NCI-H1092 (cell line): Measurements from ENCODE around the gene TXN2.
"Not testable (repeated sequence)": the region's sequence is repeated elsewhere in the genome, so short reads cannot be mapped to it uniquely, and the experiment has no call there.

Experiments used
- DNase-seq: peaks from one replicate; lab custom pipeline; 2025; lab: John Stamatoyannopoulos, UW

Gene TXN2

GRCh38 chr22:36455571-36456463 lies 25.6 kb downstream of the TXN2 start:
- DNase-seq = no peak

GRCh38 chr22:36454916-36455570 lies 26.4 kb downstream of the TXN2 start:
- peak; percentile 90 for DNase-seq

GRCh38 chr22:36453855-36454378 lies 27.5 kb downstream of the TXN2 start:
- DNase-seq = no peak

GRCh38 chr22:36452978-36453607 lies 28.3 kb downstream of the TXN2 start:
- not testable (repeated sequence) for DNase-seq

GRCh38 chr22:36452250-36452977 lies 29.0 kb downstream of the TXN2 start:
- no peak for DNase-seq

- DNase-seq = not testable (repeated sequence)
Measured at GRCh38 chr22:36450923-36451322, 30.5 kb downstream of the TXN2 start.

GRCh38 chr22:36449596-36450175 lies 31.8 kb downstream of the TXN2 start:
- no peak for DNase-seq

GRCh38 chr22:36447632-36448031 lies 33.8 kb downstream of the TXN2 start:
- no peak for DNase-seq

GRCh38 chr22:36445158-36445668 lies 36.2 kb downstream of the TXN2 start:
- no peak for DNase-seq

GRCh38 chr22:36443198-36443770 lies 38.2 kb downstream of the TXN2 start:
- no peak for DNase-seq

GRCh38 chr22:36442506-36443197 lies 38.8 kb downstream of the TXN2 start:
- no peak for DNase-seq

GRCh38 chr22:36440429-36441002 lies 40.9 kb downstream of the TXN2 start:
- no peak for DNase-seq

- no peak for DNase-seq
Measured at GRCh38 chr22:36439481-36440271, 41.8 kb downstream of the TXN2 start.

- DNase-seq = peak; percentile 46
Measured at GRCh38 chr22:36435516-36436415, 45.7 kb downstream of the TXN2 start.

- DNase-seq = peak; percentile 96
Measured at GRCh38 chr22:36433318-36434231, 47.9 kb downstream of the TXN2 start.

- no peak for DNase-seq
Measured at GRCh38 chr22:36432592-36433317, 48.7 kb downstream of the TXN2 start.
